ENCODE data around the gene HNRNPF.

HNRNPF gene

DNA sequence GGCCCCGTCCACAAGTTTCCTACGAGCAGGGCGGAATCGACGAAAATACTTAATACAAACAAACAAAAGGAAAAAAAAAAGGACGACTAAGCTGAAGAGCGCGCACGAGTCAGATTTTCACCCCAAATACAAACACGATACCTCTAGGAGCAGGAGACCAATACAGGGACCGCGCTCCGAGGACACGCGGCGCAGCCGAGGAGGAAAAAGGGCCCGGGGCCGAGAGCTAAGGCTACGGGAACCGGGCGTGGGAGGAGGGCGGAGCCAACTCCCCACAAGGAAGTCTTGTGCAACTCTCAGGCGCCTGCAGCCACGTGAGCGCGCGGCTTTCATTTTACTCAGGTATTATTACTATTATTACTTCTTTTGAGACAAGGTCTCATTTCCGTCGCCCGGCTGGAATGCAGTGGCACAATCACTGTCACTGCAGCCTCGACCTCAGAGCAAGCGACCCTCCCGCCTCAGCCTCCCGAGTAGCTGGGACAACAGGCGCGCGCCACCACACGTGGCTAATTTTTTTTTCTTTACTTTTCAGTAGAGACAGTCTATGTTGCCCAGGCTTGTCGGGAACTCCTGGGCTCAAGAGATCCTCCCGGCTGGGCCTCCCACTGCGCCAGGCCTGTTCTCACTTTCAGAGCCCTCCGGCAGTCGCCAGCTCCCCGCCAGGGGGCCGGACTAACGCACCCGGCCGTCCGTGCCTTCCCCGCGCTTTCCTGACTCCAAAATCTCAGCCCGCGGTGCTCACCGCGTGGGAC, 1.2 kb downstream of the HNRNPF start (continued):
- peak; percentile 71 for TF ChIP-seq ZFHX2 (tag by site-specific recombination; conservative IDR thresholded peaks at IDR 0.05)
- TF ChIP-seq ZNF701 (tag by site-specific recombination; IDR thresholded peaks at IDR 0.05), result no peak
- TF ChIP-seq ZNF19 (tag by site-specific recombination; IDR thresholded peaks at IDR 0.05; ENCODE audit: low read depth), result no peak
- no peak for TF ChIP-seq ZNF391 (tag by site-specific recombination; IDR thresholded peaks at IDR 0.05; ENCODE audit: borderline replicate concordance, low read depth)
- TF ChIP-seq TRIM28 (IDR thresholded peaks at IDR 0.05; ENCODE audit: borderline replicate concordance, low read length), result peak; percentile 50; the same call in 1 of the 2 replicates
- TF ChIP-seq ZNF341 (tag by site-specific recombination; IDR thresholded peaks at IDR 0.05; ENCODE audit: low read depth), result no peak
- TF ChIP-seq ZNF596 (tag by site-specific recombination; IDR thresholded peaks at IDR 0.05), result no peak
- TF ChIP-seq ZNF785 (tag by site-specific recombination; IDR thresholded peaks at IDR 0.05), result no peak
- TF ChIP-seq ZNF214 (tag by site-specific recombination; IDR thresholded peaks at IDR 0.05; ENCODE audit: borderline replicate concordance), result no peak
- TF ChIP-seq KLF1 (tag by site-specific recombination; IDR thresholded peaks at IDR 0.05), result 0 out of 2 replicates have a peak, but pooled peaks have one; percentile 37
- no peak for TF ChIP-seq FEZF1 (tag by site-specific recombination; IDR thresholded peaks at IDR 0.05)
- no peak for TF ChIP-seq ZNF776 (tag by site-specific recombination; IDR thresholded peaks at IDR 0.05; ENCODE audit: borderline replicate concordance)
- TF ChIP-seq HIC1 (tag by site-specific recombination; IDR thresholded peaks at IDR 0.05), result peak; percentile 57; the same call in 1 of the 2 replicates
- peak; percentile 72; the same call in 1 of the 2 replicates for TF ChIP-seq ZNF639 (tag by site-specific recombination; IDR thresholded peaks at IDR 0.05)
- peak; percentile 42; the same call in 1 of the 2 replicates for TF ChIP-seq KLF10 (tag by site-specific recombination; IDR thresholded peaks at IDR 0.05)
- TF ChIP-seq ZNF555 (tag by site-specific recombination; conservative IDR thresholded peaks at IDR 0.05), result no peak
- 0 out of 2 replicates have a peak, but pooled peaks have one; percentile 22 for TF ChIP-seq REPIN1 (tag by site-specific recombination; IDR thresholded peaks at IDR 0.05; ENCODE audit: low read depth)
- TF ChIP-seq ZNF404 (tag by site-specific recombination; IDR thresholded peaks at IDR 0.05), result no peak
- TF ChIP-seq ZNF354C (tag by site-specific recombination; IDR thresholded peaks at IDR 0.05; ENCODE audit: borderline replicate concordance, low read depth), result no peak
- TF ChIP-seq, protein P1, sequence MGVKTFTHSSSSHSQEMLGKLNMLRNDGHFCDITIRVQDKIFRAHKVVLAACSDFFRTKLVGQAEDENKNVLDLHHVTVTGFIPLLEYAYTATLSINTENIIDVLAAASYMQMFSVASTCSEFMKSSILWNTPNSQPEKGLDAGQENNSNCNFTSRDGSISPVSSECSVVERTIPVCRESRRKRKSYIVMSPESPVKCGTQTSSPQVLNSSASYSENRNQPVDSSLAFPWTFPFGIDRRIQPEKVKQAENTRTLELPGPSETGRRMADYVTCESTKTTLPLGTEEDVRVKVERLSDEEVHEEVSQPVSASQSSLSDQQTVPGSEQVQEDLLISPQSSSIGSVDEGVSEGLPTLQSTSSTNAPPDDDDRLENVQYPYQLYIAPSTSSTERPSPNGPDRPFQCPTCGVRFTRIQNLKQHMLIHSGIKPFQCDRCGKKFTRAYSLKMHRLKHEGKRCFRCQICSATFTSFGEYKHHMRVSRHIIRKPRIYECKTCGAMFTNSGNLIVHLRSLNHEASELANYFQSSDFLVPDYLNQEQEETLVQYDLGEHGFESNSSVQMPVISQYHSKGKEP (tag by site-specific recombination; IDR thresholded peaks at IDR 0.05), result peak; percentile 57; the same call in 1 of the 2 replicates
- TF ChIP-seq REST (tag by site-specific recombination; IDR thresholded peaks at IDR 0.05), result no peak; the same call in 1 of the 2 replicates
- TF ChIP-seq ZNF423 (tag by site-specific recombination; IDR thresholded peaks at IDR 0.05), result peak; percentile 85
- no peak for TF ChIP-seq ZNF221 (tag by site-specific recombination; IDR thresholded peaks at IDR 0.05; ENCODE audit: borderline replicate concordance)
- TF ChIP-seq YY1 (tag by site-specific recombination; IDR thresholded peaks at IDR 0.05), result peak; percentile 15; the same call in 1 of the 2 replicates
- no peak for TF ChIP-seq ZNF416 (tag by site-specific recombination; IDR thresholded peaks at IDR 0.05)
- TF ChIP-seq SCRT2 (tag by site-specific recombination; IDR thresholded peaks at IDR 0.05), result peak; percentile 7; the same call in 1 of the 2 replicates
- TF ChIP-seq ZIC2 (tag by site-specific recombination; IDR thresholded peaks at IDR 0.05), result peak; percentile 96
- peak; percentile 79 for TF ChIP-seq ZNF335 (tag by site-specific recombination; conservative IDR thresholded peaks at IDR 0.05)
- TF ChIP-seq ZNF121 (tag by site-specific recombination; IDR thresholded peaks at IDR 0.05), result peak; percentile 94
- TF ChIP-seq ZNF561 (tag by site-specific recombination; IDR thresholded peaks at IDR 0.05; ENCODE audit: borderline replicate concordance), result no peak; the same call in 1 of the 2 replicates
- TF ChIP-seq SALL2 (tag by site-specific recombination; IDR thresholded peaks at IDR 0.05; ENCODE audit: borderline replicate concordance), result no peak
- TF ChIP-seq ZFP69B (tag by site-specific recombination; IDR thresholded peaks at IDR 0.05), result peak; percentile 33; the same call in 1 of the 2 replicates

All from HEK293 (cell line).